GM12892 (cell line): Measurements from ENCODE around the gene SCAMP1.

ENCODE experiments used
- POLR2A ChIP-seq: IDR thresholded peaks from 2 replicates; pipeline ENCODE4 v1.6.1; 2011; ENCODE audit warnings: low read depth, low read length, control low read depth
- POLR2AphosphoS5 ChIP-seq: IDR thresholded peaks from 2 replicates; pipeline ENCODE4 v1.6.1; 2011; ENCODE audit warnings: low read depth, low read length, control low read depth
- TAF1 ChIP-seq: IDR thresholded peaks from 2 replicates; pipeline ENCODE4 v1.6.1; 2011; ENCODE audit warnings: low read depth, mild to moderate bottlenecking, control low read depth, low read length, borderline replicate concordance

GRCh38 chr5:78317515-78317914, 42.9 kb upstream of the SCAMP1 start:
- TF ChIP-seq POLR2AphosphoS5 = no peak
- TF ChIP-seq POLR2A = no peak
- TF ChIP-seq TAF1 = no peak
